ENCODE measurements around the gene CASZ1.

CASZ1 gene

GRCh38 chr1:10824821-10825540, 28.5 kb upstream of the CASZ1 start:
- DNase-seq = no peak

GRCh38 chr1:10823000-10823401, 26.6 kb upstream of the CASZ1 start:
- no peak for DNase-seq

- no peak for DNase-seq
Observed at GRCh38 chr1:10821388-10821787, 24.9 kb upstream of the CASZ1 start.

GRCh38 chr1:10820422-10820821, 24.0 kb upstream of the CASZ1 start:
- DNase-seq = no peak

GRCh38 chr1:10819198-10819901, 22.9 kb upstream of the CASZ1 start:
- no peak for DNase-seq

GRCh38 chr1:10818262-10819197, 22.1 kb upstream of the CASZ1 start:
- no peak for DNase-seq

GRCh38 chr1:10816743-10817369, 20.4 kb upstream of the CASZ1 start:
- no peak for DNase-seq

GRCh38 chr1:10816233-10816632, 19.8 kb upstream of the CASZ1 start:
- DNase-seq = no peak

GRCh38 chr1:10815858-10816195, 19.4 kb upstream of the CASZ1 start:
- no peak for DNase-seq

GRCh38 chr1:10814976-10815857, 18.8 kb upstream of the CASZ1 start:
- DNase-seq = no peak

- DNase-seq = no peak
Observed at GRCh38 chr1:10814312-10814711, 17.9 kb upstream of the CASZ1 start.

GRCh38 chr1:10813799-10814198, 17.4 kb upstream of the CASZ1 start:
- DNase-seq = no peak

- DNase-seq = no peak
Observed at GRCh38 chr1:10812387-10812915, 16.0 kb upstream of the CASZ1 start.

- DNase-seq = no peak
Observed at GRCh38 chr1:10808441-10808840, 12.0 kb upstream of the CASZ1 start.

GRCh38 chr1:10806966-10807365, 10.5 kb upstream of the CASZ1 start:
- DNase-seq = no peak

- DNase-seq = no peak
Observed at GRCh38 chr1:10803971-10804820, 7.8 kb upstream of the CASZ1 start.

GRCh38 chr1:10802944-10803715, 6.7 kb upstream of the CASZ1 start:
- no peak for DNase-seq

GRCh38 chr1:10800778-10801177, 4.3 kb upstream of the CASZ1 start:
- DNase-seq = no peak

- DNase-seq = no peak
Observed at GRCh38 chr1:10799726-10800125, 3.3 kb upstream of the CASZ1 start.

All from stimulated activated CD4-positive, alpha-beta T cell treated with anti-CD3 and anti-CD28 coated beads, Interleukin-4, amount 100 ng/mL, for 24 hours (primary cell).